Activated T-helper 17 cell treated with anti-CD3 and anti-CD28 coated beads, Interleukin-2, amount 50 U/mL, for 72 hours (primary cell): Measurements from ENCODE around the gene CYBC1. TPM values are rescaled to one million over a fixed set of nuclear protein-coding genes. Genes with fewer than 3 reads are reported as not detected.

Experiments
- ATAC-seq: fragments of 150-1000 bp; cut with Tn5 transposase; replicated peaks from 2 replicates; pipeline ENCODE4 v1.10.0; 2021; ENCODE audit warnings: mild to moderate bottlenecking, moderate library complexity
- H3K27ac Mint-ChIP-seq: one replicate; pipeline ENCODE4 v1.8.0; 2022; ENCODE audit warnings: mixed read lengths
- H3K27me3 Mint-ChIP-seq: one replicate; pipeline ENCODE4 v1.8.0; 2022; ENCODE audit warnings: mixed read lengths
- H3K36me3 Mint-ChIP-seq: one replicate; pipeline ENCODE4 v1.8.0; 2022; ENCODE audit warnings: low read depth, mild to moderate bottlenecking, mixed read lengths
- H3K4me1 Mint-ChIP-seq: one replicate; pipeline ENCODE4 v1.8.0; 2022; ENCODE audit warnings: mixed read lengths
- H3K4me3 Mint-ChIP-seq: one replicate; pipeline ENCODE4 v1.8.0; 2022; ENCODE audit warnings: mild to moderate bottlenecking, mixed read lengths
- H3K9me3 Mint-ChIP-seq: one replicate; pipeline ENCODE4 v1.8.0; 2022; ENCODE audit warnings: mixed read lengths
- total RNA-seq, 2 donors: library from RNA; stranded (reverse); gene quantifications; one replicate each; pipeline ENCODE4 v1.2.3, GENCODE V29; 2022

CYBC1 gene
- total RNA-seq, 2 donors from 2014 or later: 297 to 323 TPM

GRCh38 chr17:82487910-82488309 lies 37.4 kb upstream of the CYBC1 start:
- no peaks in the 10 kb centered on the region for H3K27me3 Mint-ChIP-seq
- peaks cover 9% of the 10 kb centered on the region for H3K4me1 Mint-ChIP-seq
- H3K9me3 Mint-ChIP-seq: no peaks in the 10 kb centered on the region
- H3K4me3 Mint-ChIP-seq: no peak overlapping the region
- no peak overlapping the region for H3K27ac Mint-ChIP-seq
- H3K36me3 Mint-ChIP-seq: peaks cover 65% of the 10 kb centered on the region
- ATAC-seq: no peak

GRCh38 chr17:82486231-82487094 lies 35.9 kb upstream of the CYBC1 start:
- ATAC-seq: no peak
- Mint-ChIP-seq H3K4me1 (peaks cover 9% of the 10 kb centered on the region), H3K27ac (peak overlapping the region; percentile 75), H3K36me3 (peaks cover 78% of the 10 kb centered on the region), H3K27me3 (no peaks in the 10 kb centered on the region), H3K9me3 (no peaks in the 10 kb centered on the region), H3K4me3 (no peak overlapping the region)

- Mint-ChIP-seq H3K4me3 (no peak overlapping the region), H3K27me3 (no peaks in the 10 kb centered on the region), H3K36me3 (peaks cover 99% of the 10 kb centered on the region), H3K27ac (no peak overlapping the region), H3K4me1 (peaks cover 9% of the 10 kb centered on the region), H3K9me3 (no peaks in the 10 kb centered on the region)
- ATAC-seq: no peak
Measured at GRCh38 chr17:82483836-82484235, 33.3 kb upstream of the CYBC1 start.

- H3K4me1 Mint-ChIP-seq: peaks cover 9% of the 10 kb centered on the region
- no peak overlapping the region for H3K27ac Mint-ChIP-seq
- H3K27me3 Mint-ChIP-seq: no peaks in the 10 kb centered on the region
- H3K4me3 Mint-ChIP-seq: no peak overlapping the region
- H3K9me3 Mint-ChIP-seq: no peaks in the 10 kb centered on the region
- H3K36me3 Mint-ChIP-seq: peaks cover 98% of the 10 kb centered on the region
- ATAC-seq: no peak
Measured at GRCh38 chr17:82483204-82483660, 32.7 kb upstream of the CYBC1 start.

GRCh38 chr17:82480318-82480717 lies 29.8 kb upstream of the CYBC1 start:
- Mint-ChIP-seq H3K27ac (no peak overlapping the region), H3K4me3 (no peak overlapping the region), H3K27me3 (no peaks in the 10 kb centered on the region), H3K4me1 (peaks cover 6% of the 10 kb centered on the region), H3K36me3 (peaks cover 89% of the 10 kb centered on the region), H3K9me3 (no peaks in the 10 kb centered on the region)
- no peak for ATAC-seq

GRCh38 chr17:82479602-82480001 lies 29.1 kb upstream of the CYBC1 start:
- H3K4me3 Mint-ChIP-seq: no peak overlapping the region
- no peak overlapping the region for H3K27ac Mint-ChIP-seq
- peaks cover 89% of the 10 kb centered on the region for H3K36me3 Mint-ChIP-seq
- peaks cover 6% of the 10 kb centered on the region for H3K4me1 Mint-ChIP-seq
- no peaks in the 10 kb centered on the region for H3K9me3 Mint-ChIP-seq
- no peaks in the 10 kb centered on the region for H3K27me3 Mint-ChIP-seq
- no peak for ATAC-seq

- Mint-ChIP-seq H3K9me3 (no peaks in the 10 kb centered on the region), H3K27ac (peak overlapping the region; percentile 46), H3K27me3 (no peaks in the 10 kb centered on the region), H3K36me3 (peaks cover 87% of the 10 kb centered on the region), H3K4me3 (no peak overlapping the region), H3K4me1 (peaks cover 6% of the 10 kb centered on the region)
- ATAC-seq: no peak
Measured at GRCh38 chr17:82477934-82478333, 27.4 kb upstream of the CYBC1 start.

GRCh38 chr17:82475458-82475857 lies 24.9 kb upstream of the CYBC1 start:
- H3K27ac Mint-ChIP-seq: no peak overlapping the region
- H3K4me3 Mint-ChIP-seq: no peak overlapping the region
- ATAC-seq: no peak
- H3K27me3 Mint-ChIP-seq: no peaks in the 10 kb centered on the region
- H3K36me3 Mint-ChIP-seq: peaks cover 88% of the 10 kb centered on the region
- peaks cover 6% of the 10 kb centered on the region for H3K4me1 Mint-ChIP-seq
- no peaks in the 10 kb centered on the region for H3K9me3 Mint-ChIP-seq

GRCh38 chr17:82474223-82475010 lies 23.9 kb upstream of the CYBC1 start:
- H3K36me3 Mint-ChIP-seq: peaks cover 88% of the 10 kb centered on the region
- peaks cover 6% of the 10 kb centered on the region for H3K4me1 Mint-ChIP-seq
- H3K4me3 Mint-ChIP-seq: no peak overlapping the region
- no peaks in the 10 kb centered on the region for H3K27me3 Mint-ChIP-seq
- no peaks in the 10 kb centered on the region for H3K9me3 Mint-ChIP-seq
- no peak overlapping the region for H3K27ac Mint-ChIP-seq
- ATAC-seq: no peak

GRCh38 chr17:82470065-82470464 lies 19.5 kb upstream of the CYBC1 start:
- ATAC-seq: no peak
- Mint-ChIP-seq H3K4me1 (peaks cover 6% of the 10 kb centered on the region), H3K27ac (no peak overlapping the region), H3K4me3 (no peak overlapping the region), H3K9me3 (no peaks in the 10 kb centered on the region), H3K36me3 (peaks cover 97% of the 10 kb centered on the region), H3K27me3 (no peaks in the 10 kb centered on the region)

GRCh38 chr17:82468692-82469091 lies 18.1 kb upstream of the CYBC1 start:
- Mint-ChIP-seq H3K27me3 (no peaks in the 10 kb centered on the region), H3K4me1 (peaks cover 8% of the 10 kb centered on the region), H3K27ac (no peak overlapping the region), H3K9me3 (no peaks in the 10 kb centered on the region), H3K4me3 (no peak overlapping the region), H3K36me3 (peaks cover 98% of the 10 kb centered on the region)
- no peak for ATAC-seq

- ATAC-seq: peak; percentile 73
- Mint-ChIP-seq H3K4me1 (peaks cover 22% of the 10 kb centered on the region), H3K36me3 (peaks cover 100% of the 10 kb centered on the region), H3K9me3 (no peaks in the 10 kb centered on the region), H3K27me3 (no peaks in the 10 kb centered on the region), H3K4me3 (no peak overlapping the region), H3K27ac (no peak overlapping the region)
Measured at GRCh38 chr17:82465023-82465603, 14.6 kb upstream of the CYBC1 start.

- no peak for ATAC-seq
- no peak overlapping the region for H3K4me3 Mint-ChIP-seq
- H3K9me3 Mint-ChIP-seq: no peaks in the 10 kb centered on the region
- peaks cover 100% of the 10 kb centered on the region for H3K36me3 Mint-ChIP-seq
- peaks cover 22% of the 10 kb centered on the region for H3K4me1 Mint-ChIP-seq
- no peaks in the 10 kb centered on the region for H3K27me3 Mint-ChIP-seq
- peak overlapping the region; percentile 28 for H3K27ac Mint-ChIP-seq
Measured at GRCh38 chr17:82464567-82464929, 14.0 kb upstream of the CYBC1 start.

GRCh38 chr17:82463925-82464566 lies 13.5 kb upstream of the CYBC1 start:
- peak overlapping the region; percentile 28 for H3K27ac Mint-ChIP-seq
- H3K27me3 Mint-ChIP-seq: no peaks in the 10 kb centered on the region
- H3K4me3 Mint-ChIP-seq: no peak overlapping the region
- ATAC-seq: no peak
- peaks cover 100% of the 10 kb centered on the region for H3K36me3 Mint-ChIP-seq
- peaks cover 22% of the 10 kb centered on the region for H3K4me1 Mint-ChIP-seq
- H3K9me3 Mint-ChIP-seq: no peaks in the 10 kb centered on the region
